MV-4-11 (cell line): ENCODE measurements around the gene FMNL3.

Experiments used
- DNase-seq: peaks from one replicate; lab custom pipeline; 2025; lab: John Stamatoyannopoulos, UW

FMNL3 gene

DNA sequence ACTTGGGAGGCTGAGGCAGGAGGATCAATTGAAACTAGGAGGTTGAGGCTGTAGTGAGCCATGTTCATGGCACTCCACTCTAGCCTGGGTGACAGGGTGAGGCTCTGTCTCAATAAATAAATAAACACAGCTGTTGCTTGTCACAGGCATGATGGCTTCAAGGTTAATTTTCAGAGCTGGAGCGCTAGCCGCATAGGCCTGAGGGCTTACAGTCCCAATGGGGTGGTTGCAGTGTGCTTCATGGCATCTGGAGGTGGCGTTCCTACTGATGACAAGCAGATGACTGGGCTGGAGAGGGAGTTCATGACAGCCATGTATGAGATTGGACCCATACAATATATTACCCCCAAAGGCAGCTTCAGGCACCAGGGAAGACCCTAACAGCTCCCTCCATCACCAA, 1.6 kb upstream of the FMNL3 start:
- no peak for DNase-seq

GRCh38 chr12:49707812-49708147, 575 bp upstream of the FMNL3 start:
- DNase-seq: no peak

DNA sequence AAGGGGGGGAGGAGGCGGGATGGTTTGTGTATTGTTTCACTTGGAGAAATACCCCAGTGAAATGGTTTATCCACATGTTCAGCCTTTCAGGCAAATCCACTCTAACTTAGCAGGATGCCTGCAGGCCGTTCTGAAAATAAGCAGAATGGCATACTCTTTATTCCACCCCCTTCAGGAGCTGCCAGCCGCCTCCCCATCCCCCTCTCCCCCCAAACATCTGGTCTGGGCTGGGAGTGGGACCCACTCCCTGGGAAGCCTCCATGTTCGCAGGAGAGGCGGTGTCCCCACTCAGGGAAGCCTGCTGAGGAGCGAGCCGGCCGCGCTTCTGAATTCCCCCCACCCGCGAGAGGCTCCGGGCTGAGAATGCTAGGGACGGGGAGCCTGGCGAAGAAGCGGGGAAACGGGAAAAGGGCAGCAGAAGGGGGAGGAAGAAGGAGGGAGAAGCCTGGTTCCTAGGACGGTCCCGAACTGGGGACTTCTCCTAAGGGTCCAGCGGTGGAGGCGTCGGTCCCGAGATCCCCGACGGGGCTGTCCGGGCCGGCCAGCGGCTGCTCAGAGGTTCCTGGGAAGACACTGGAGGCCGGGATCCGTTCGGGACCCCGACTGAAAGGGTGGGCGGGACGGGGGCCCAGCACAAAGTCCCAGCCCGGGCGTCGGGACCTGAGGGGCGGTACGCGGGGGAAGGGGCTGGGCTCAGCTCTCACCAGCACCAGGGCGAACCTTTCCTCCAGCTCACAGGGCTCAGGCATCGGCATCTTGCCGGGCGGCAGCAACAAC, 666 bp downstream of the FMNL3 start:
- DNase-seq: no peak

DNA sequence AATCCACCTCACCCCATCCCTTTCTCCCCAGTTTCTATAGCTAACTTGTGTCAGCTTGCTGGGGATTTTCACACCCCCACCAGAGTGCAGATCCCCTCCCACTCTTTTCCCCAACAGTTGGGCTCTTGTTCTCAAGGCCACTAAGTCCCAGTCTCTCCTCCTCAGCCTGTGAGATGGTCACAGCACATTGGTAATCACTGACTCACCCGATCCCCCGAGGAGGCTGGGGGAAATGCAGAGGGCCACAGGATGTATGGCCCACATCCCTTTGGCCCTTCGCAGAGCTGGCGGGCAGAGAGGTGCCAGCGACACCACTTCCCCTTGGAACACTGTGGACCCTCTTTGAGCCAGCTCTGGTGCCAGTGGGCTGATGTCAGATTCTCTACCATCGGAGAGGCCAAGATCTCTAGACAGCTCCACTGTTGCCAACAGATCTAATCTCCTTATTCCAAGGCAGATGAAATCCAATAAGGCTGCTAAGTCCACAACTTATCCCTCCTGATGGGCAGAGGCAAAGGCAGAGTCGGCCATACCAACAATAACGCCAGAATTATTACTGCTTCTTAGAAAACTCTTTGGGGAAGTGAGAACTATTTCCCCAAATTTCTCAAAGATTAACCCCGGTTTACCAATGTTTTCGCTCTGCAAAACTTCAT, 1.6 kb downstream of the FMNL3 start:
- DNase-seq: peak; percentile 64

- peak; percentile 28 for DNase-seq
Measured at GRCh38 chr12:49703647-49704137, 3.5 kb downstream of the FMNL3 start.

DNA sequence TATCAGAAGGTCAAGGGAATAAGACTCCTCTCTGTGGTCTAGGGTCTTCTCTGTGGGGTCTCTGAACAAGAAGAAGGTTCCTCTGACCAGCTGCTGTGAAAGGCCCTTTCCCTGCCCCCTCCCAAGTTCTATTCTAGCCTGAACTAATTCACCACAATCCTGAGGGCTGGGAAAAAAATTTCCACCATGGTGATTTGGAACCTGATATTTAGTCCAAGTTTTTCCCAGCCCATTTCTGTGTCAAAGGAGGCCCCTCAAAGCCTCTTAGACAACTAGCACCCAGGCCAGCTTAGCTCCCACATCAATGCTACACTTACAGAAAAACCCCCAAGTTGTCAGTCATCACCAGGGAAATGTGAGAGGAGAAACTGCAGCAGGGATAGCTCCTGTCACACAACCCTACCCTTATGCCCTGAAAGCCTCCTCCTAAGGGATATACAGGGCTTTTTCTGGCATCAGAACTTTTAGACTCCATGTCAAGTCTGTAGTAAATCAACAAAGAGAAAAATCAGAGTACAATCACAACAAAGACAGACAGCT, 4.5 kb downstream of the FMNL3 start:
- DNase-seq: no peak

- no peak for DNase-seq
Measured at GRCh38 chr12:49702009-49702408, 5.2 kb downstream of the FMNL3 start.

DNA sequence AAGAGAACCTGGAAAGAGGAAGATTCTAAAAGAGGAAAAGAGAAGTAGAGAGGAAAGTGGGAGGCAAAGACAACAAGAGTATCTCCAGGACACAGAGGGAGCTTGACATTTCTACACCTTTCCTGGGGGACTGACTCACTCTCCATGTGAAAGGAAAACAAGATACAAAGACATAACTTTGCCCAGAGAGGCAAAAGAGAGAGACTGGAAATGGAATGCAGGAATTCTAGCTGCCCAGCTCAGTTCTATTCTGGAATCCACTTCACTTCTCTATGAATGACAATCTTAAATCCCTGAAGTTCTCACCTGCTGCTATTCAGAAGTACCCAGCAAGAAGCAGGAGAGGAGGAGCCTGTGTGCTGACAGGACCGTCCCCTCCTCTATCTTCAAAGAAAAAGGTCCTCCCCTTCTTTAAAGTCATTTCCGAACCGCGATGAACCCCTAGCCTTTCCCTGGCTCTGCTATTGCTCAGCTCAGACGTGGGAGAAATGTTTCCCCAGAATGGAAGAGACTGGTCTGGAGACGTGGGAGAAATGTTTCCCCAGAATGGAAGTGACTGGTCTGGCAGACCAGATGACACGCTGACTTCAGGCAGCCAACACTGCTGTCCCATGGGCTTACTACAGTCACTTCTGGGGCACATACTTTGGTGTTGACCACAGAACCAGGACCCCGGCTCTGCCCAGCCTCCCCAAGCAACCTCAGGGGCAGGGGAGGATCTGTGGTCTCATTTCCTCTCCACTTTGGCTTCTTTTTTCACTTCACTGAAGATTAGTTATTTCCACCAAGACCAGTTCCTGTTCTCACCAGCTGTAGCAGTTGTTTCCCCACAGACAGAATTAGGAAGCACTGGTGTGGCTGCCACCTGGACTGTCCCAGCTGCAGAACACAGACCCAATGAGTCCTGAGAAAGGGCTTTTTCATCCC, 8.3 kb downstream of the FMNL3 start:
- DNase-seq: peak; percentile 96

GRCh38 chr12:49697808-49698207, 9.4 kb downstream of the FMNL3 start:
- peak; percentile 35 for DNase-seq

GRCh38 chr12:49696723-49697122, 10.5 kb downstream of the FMNL3 start:
- DNase-seq: no peak

DNA sequence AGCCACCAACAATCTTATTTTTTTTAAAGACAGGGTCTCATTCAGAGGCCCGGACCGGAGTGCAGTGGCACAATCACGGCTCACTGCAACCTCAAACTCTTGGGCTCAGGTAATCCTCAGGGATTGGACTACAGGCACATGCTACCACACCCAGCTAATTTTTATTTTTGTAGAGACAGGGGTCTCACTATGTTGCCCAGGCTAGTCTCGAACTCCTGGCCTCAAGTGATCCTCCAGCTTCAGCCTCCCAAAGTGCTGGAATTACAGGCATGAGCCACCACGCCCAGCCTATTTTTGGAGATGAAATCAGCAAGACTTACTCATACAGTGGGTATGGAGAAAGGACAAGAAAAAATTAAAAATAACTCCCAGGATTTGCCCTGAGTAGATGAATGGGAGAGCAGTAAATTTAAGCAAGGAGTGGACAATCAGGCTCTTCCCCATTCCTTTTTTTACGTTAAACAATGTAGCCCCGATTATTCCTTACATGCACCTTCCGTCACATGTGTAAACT, 13.2 kb downstream of the FMNL3 start:
- no peak for DNase-seq

- no peak for DNase-seq
Measured at GRCh38 chr12:49692851-49693250, 14.4 kb downstream of the FMNL3 start.

DNA sequence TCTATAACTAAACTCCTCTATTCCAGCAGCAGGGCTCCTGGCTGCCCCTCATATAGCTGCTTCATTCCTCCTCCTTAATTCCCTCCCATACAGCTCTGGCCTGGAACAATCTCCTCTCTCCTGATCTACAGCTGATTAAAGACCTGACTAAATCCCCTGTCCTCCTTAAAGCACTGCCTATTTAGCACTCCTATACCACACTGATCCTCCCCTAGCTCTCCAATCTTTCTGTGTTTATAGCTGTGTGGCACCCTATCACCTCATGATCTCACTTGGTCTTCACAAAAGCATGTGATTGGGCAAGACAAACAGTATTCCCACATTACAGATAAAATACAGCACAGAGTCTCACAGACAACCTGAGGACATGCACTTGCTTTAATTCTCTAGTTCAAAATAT, 17.4 kb downstream of the FMNL3 start:
- DNase-seq: no peak

DNA sequence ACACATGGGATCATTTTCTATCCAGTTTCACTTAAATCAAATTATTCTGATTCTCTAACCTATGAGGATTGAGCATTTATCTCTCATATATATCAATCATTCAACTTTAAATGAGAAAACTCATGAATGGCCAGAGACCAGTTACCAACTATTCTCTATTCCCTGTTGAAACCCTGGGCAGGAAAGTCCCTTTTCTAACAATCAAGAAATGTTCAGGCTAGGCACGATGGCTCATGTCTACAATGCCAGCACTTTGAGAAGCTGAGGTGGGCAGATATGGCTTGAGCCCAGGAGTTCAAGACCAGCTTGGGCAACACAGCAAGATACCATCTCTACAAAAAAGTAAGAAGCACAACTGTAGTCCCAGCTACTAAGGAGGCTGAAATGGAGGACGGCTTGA, 18.0 kb downstream of the FMNL3 start:
- DNase-seq: no peak

- no peak for DNase-seq
Measured at GRCh38 chr12:49687941-49688340, 19.3 kb downstream of the FMNL3 start.

- no peak for DNase-seq
Measured at GRCh38 chr12:49684310-49684854, 22.8 kb downstream of the FMNL3 start.

- DNase-seq: no peak
Measured at GRCh38 chr12:49683599-49684309, 23.5 kb downstream of the FMNL3 start.

GRCh38 chr12:49680075-49680474, 27.1 kb downstream of the FMNL3 start:
- no peak for DNase-seq

GRCh38 chr12:49678711-49679110, 28.5 kb downstream of the FMNL3 start:
- DNase-seq: no peak

DNA sequence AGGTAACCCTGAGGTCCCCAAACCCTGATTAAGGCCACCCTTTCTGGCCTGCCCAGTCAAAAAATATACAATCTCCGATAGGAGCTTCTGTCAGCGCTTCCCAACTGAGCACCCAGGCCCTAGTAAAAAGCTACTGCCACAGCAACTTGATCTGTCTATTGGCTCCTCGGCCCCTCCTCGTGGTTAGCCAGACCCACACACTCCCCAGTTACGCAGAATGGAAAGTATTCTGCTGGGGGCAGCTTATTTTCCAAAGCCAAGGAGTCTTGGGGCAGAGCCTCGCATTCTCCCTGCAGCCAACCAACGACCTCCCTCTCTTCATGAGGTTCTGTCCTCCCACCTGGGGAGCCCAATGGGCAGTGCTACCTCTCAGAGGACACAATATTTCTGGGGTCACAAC, 32.1 kb downstream of the FMNL3 start:
- no peak for DNase-seq

- DNase-seq: no peak
Measured at GRCh38 chr12:49674318-49674981, 32.8 kb downstream of the FMNL3 start.
